Activated CD8-positive, alpha-beta memory T cell treated with anti-CD3 and anti-CD28 coated beads, Interleukin-2, amount 50 U/mL, for 24 hours (primary cell): ENCODE measurements around the gene TRABD.
A peak's percentile ranks its signal among the peaks of the same experiment; 100 is the strongest.

Experiments used
- DNase-seq: peaks from one replicate; pipeline ENCODE4 v3.0.0-alpha.2; 2020; ENCODE audit errors: extremely low read depth

Gene TRABD

GRCh38 chr22:50238755-50239154 lies 53.0 kb downstream of the TRABD start:
- DNase-seq = no peak

GRCh38 chr22:50242406-50242949 lies 56.8 kb downstream of the TRABD start:
- no peak for DNase-seq

GRCh38 chr22:50243685-50244419 lies 58.1 kb downstream of the TRABD start:
- DNase-seq = no peak

GRCh38 chr22:50244420-50245213 lies 58.9 kb downstream of the TRABD start, which contains the start of gene TUBGCP6:
TUBGCP6 (minus strand) TSS chr22:50245023; CDS start chr22:50244459, 564 bp downstream.
- peak; percentile 76 for DNase-seq

DNA sequence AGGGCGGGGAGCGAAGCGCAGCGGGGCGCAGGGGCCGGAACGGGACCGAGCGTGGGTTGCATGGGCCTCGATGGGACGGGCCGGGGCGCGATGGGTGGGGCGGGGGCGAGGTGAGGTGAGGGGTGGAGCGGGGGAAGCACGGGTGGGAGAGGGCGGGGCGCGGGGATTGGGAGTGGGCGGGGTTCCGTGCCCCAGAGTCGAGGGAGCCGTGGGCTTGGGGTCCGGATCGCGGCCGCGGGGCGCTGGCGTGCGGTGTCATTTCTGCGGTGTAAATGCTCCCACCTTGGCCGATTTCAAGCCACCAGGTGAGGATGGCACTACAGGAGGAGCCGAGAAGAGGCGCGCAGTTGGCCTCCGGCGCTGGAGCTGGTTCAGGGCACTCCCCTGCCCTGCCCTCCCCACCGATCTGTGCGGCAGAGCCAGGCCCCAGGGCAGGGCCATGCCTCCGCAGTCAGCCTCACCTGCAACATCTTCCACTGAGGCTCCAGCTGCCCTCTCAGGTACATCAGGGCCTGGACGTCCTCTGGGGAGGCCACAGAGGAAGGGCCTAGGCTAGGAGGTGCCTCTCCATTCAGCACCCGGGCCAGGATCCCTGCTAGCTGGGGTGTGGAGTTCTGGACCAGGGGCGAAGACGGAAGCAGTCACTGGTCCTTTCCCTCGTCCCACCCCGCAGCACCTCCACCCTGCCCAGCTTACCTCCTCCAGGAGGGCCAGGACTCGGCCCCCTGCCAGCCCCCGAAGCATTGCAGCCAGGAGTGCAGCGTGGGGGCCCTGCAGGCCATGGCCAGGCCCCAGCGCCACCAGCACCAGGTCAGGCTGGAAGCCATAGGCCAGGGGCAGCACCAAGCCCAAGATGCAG lies 59.7 kb downstream of the TRABD start:
- no peak for DNase-seq

GRCh38 chr22:50246242-50247175 lies 60.8 kb downstream of the TRABD start:
- no peak for DNase-seq

DNA sequence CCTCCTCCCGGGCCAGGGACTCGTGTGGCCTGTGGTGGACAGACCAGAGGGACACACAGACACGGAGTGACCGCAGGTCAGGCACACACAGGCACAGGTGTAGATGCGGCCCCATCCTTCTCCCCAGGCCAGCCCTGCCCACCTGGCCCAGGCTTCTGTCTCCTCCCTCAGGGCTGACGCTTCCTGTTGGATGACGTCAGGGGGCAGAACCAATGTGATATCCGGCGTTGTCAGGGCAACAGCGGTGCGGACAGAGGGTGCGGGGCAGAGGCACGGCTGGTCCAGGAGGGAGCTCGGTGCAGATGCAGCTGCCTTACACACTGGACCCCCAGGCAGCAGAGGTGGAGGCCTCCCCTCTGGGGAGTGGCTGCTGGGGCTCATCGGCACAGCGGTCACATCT lies 62.0 kb downstream of the TRABD start:
- no peak for DNase-seq

- no peak for DNase-seq
Observed at GRCh38 chr22:50248196-50249081, 62.7 kb downstream of the TRABD start.
